HPDE6-E6E7 (cell line): ENCODE measurements around the gene RAVER1.
"Not testable (repeated sequence)": the region's sequence is repeated elsewhere in the genome, so short reads cannot be mapped to it uniquely, and the experiment has no call there.

Experiments
- DNase-seq: peaks from one replicate; pipeline ENCODE4 v3.0.0; 2011; ENCODE audit warnings: missing footprints; ENCODE audit errors: extremely low spot score

The RAVER1 gene

GRCh38 chr19:10332965-10333757 is at the start of gene RAVER1:
Gene RAVER1 (minus strand): TSS chr19:10333529. CDS start chr19:10333507, 22 bp downstream.
- DNase-seq: peak; percentile 98

- not testable (repeated sequence) for DNase-seq
Observed at GRCh38 chr19:10383223-10383499, 49.8 kb upstream of the RAVER1 start.

GRCh38 chr19:10380313-10381102 is 47.2 kb upstream of the RAVER1 start, which contains the start of gene TYK2:
Gene TYK2 (minus strand): TSS chr19:10380572. CDS start chr19:10378406, 2,166 bp downstream.
- DNase-seq: peak; percentile 100

- no peak for DNase-seq
Observed at GRCh38 chr19:10379880-10380312, 46.6 kb upstream of the RAVER1 start.

GRCh38 chr19:10378124-10378523 is 44.8 kb upstream of the RAVER1 start:
- no peak for DNase-seq

- not testable (repeated sequence) for DNase-seq
Observed at GRCh38 chr19:10377140-10377640, 43.9 kb upstream of the RAVER1 start.

- no peak for DNase-seq
Observed at GRCh38 chr19:10374931-10375330, 41.6 kb upstream of the RAVER1 start.

- no peak for DNase-seq
Observed at GRCh38 chr19:10372690-10373089, 39.4 kb upstream of the RAVER1 start.

GRCh38 chr19:10368101-10368803 is 34.9 kb upstream of the RAVER1 start:
- no peak for DNase-seq

GRCh38 chr19:10366950-10367512 is 33.7 kb upstream of the RAVER1 start:
- DNase-seq: not testable (repeated sequence)

- DNase-seq: no peak
Observed at GRCh38 chr19:10365518-10365917, 32.2 kb upstream of the RAVER1 start.

- DNase-seq: no peak
Observed at GRCh38 chr19:10364644-10365043, 31.3 kb upstream of the RAVER1 start.

GRCh38 chr19:10363789-10364281 is 30.5 kb upstream of the RAVER1 start:
- no peak for DNase-seq

- no peak for DNase-seq
Observed at GRCh38 chr19:10362259-10362658, 28.9 kb upstream of the RAVER1 start.

GRCh38 chr19:10361569-10362011 is 28.3 kb upstream of the RAVER1 start:
- no peak for DNase-seq

GRCh38 chr19:10356431-10356830 is 23.1 kb upstream of the RAVER1 start:
- no peak for DNase-seq

- DNase-seq: no peak
Observed at GRCh38 chr19:10353793-10354391, 20.6 kb upstream of the RAVER1 start.

- no peak for DNase-seq
Observed at GRCh38 chr19:10352764-10353671, 19.7 kb upstream of the RAVER1 start.

GRCh38 chr19:10346509-10346908 is 13.2 kb upstream of the RAVER1 start:
- DNase-seq: no peak

- no peak for DNase-seq
Observed at GRCh38 chr19:10344780-10345179, 11.5 kb upstream of the RAVER1 start.
